Measurements from ENCODE around the gene NRAP. TPM values are rescaled to one million over a fixed set of nuclear protein-coding genes. Genes with fewer than 3 reads are reported as not detected.

Gene NRAP
- polyA plus RNA-seq, 1 of the 3 experiments (the other 2 are of a cell fraction) = not detected

DNA sequence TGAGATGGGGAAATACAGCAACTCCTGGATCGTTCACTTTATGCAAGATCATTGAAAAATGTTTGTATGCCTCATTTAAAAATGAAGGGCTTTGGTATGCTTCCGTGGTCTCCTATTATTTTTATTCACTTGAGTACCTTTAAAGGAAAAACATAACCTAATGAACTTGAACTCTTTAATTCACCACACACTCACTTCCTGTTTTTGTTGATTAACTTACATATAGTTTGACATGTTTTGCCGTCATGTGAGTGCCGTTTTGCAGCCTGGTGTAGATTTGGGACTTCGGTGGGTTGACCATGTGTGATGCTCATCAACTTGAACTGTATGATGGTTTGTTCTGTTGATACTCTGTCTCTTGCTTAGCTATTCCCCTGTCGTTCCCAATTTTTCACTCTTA is 44.8 kb upstream of the NRAP start:
- no peak overlapping the region for H3K9ac ChIP-seq
- H3K9me3 ChIP-seq = no peaks in the 10 kb centered on the region
- no peak overlapping the region for H2AFZ ChIP-seq (ENCODE audit: low read depth)
- peak overlapping the region in 1 of 2 experiments; percentile 47; a peak in 2 of 4 replicates for H3K27ac ChIP-seq (ENCODE audit: low read depth in 2 of 2, low read length in 1 of 2)
- no peaks in the 10 kb centered on the region; the same call in 1 of the 2 replicates for H3K79me2 ChIP-seq (ENCODE audit: insufficient read depth)
- H4K20me1 ChIP-seq (ENCODE audit: insufficient read depth) = 0 out of 2 replicates have a peak, but pooled peaks cover 4% of the 10 kb centered on the region
- peak overlapping the region; percentile 27; the same call in 1 of the 2 replicates for H3K4me2 ChIP-seq
- TF ChIP-seq, protein P1, sequence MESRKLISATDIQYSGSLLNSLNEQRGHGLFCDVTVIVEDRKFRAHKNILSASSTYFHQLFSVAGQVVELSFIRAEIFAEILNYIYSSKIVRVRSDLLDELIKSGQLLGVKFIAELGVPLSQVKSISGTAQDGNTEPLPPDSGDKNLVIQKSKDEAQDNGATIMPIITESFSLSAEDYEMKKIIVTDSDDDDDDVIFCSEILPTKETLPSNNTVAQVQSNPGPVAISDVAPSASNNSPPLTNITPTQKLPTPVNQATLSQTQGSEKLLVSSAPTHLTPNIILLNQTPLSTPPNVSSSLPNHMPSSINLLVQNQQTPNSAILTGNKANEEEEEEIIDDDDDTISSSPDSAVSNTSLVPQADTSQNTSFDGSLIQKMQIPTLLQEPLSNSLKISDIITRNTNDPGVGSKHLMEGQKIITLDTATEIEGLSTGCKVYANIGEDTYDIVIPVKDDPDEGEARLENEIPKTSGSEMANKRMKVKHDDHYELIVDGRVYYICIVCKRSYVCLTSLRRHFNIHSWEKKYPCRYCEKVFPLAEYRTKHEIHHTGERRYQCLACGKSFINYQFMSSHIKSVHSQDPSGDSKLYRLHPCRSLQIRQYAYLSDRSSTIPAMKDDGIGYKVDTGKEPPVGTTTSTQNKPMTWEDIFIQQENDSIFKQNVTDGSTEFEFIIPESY (IDR thresholded peaks at IDR 0.05; ENCODE audit: borderline replicate concordance, low read depth) = no peak
- TF ChIP-seq GABPA (IDR thresholded peaks at IDR 0.05; ENCODE audit: low read depth) = no peak
- TF ChIP-seq RFX5 (IDR thresholded peaks at IDR 0.05; ENCODE audit: low read length) = no peak
- TF ChIP-seq TAF1 (IDR thresholded peaks at IDR 0.05; ENCODE audit: borderline replicate concordance, low read depth, low read length) = no peak
- TF ChIP-seq, protein P2, sequence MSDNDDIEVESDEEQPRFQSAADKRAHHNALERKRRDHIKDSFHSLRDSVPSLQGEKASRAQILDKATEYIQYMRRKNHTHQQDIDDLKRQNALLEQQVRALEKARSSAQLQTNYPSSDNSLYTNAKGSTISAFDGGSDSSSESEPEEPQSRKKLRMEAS (IDR thresholded peaks at IDR 0.05; ENCODE audit: low read depth) = no peak
- TF ChIP-seq NRF1 (IDR thresholded peaks at IDR 0.05; ENCODE audit: low read depth, low read length) = no peak
- no peak for TF ChIP-seq EZH2phosphoT487 (IDR thresholded peaks at IDR 0.05; ENCODE audit: borderline replicate concordance, low read depth)
- POLR2A ChIA-PET = no interaction called here
- 95% methylated on average over 6 of the region's 6 CpGs for WGBS (ENCODE audit: low lambda C conversion rate)
- DNase-seq = no peak
- H3K36me3 ChIP-seq (replicated peaks in 1 of 2; ENCODE audit: control insufficient read depth in 1 of 2, insufficient read depth in 2 of 2, low read length in 1 of 2) = no peaks in the 10 kb centered on the region
- H3K9me2 ChIP-seq = no peaks in the 10 kb centered on the region
- H3K27me3 ChIP-seq (ENCODE audit: insufficient read depth) = no peaks in the 10 kb centered on the region
- no peak overlapping the region for H3K4me3 ChIP-seq (ENCODE audit: low read depth in 2 of 2, low read length in 1 of 2)
- H3K4me1 ChIP-seq (ENCODE audit: control insufficient read depth in 1 of 2, insufficient read depth in 2 of 2, low read depth in 1 of 2, low read length in 1 of 2) = peaks cover 6 to 39% of the 10 kb centered on the region in 2 experiments; a peak in 3 of 4 replicates
- no peaks in the 10 kb centered on the region for H3F3A ChIP-seq (replicated peaks; ENCODE audit: insufficient read depth)
- CTCF ChIA-PET = no interaction called here

DNA sequence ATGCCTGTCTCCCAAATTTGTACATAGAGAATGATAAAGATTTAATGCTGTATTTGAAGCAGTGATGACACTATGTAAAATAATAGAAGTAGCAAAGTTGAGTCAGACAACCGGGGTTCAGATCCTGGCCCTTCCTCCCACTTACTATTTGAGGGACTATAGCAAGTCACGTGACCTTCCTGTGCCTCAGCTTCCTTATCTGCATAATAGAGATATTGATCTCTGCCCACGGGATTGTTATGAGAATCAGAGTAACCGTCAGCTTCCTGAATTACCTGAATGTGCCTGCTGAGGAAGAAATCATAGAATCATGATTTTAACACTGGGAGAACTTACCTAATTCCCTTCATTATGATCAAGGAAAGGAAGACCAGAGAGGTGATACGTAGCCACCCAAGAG is 42.8 kb upstream of the NRAP start:
- no peaks in the 10 kb centered on the region for H3K27me3 ChIP-seq (ENCODE audit: insufficient read depth)
- POLR2A ChIA-PET = no interaction called here
- H3K4me2 ChIP-seq = no peak overlapping the region
- H2AFZ ChIP-seq (ENCODE audit: low read depth) = no peak overlapping the region
- 0 out of 2 replicates have a peak, but pooled peaks cover 4% of the 10 kb centered on the region for H4K20me1 ChIP-seq (ENCODE audit: insufficient read depth)
- H3K4me3 ChIP-seq (ENCODE audit: low read depth in 2 of 2, low read length in 1 of 2) = no peak overlapping the region
- H3F3A ChIP-seq (replicated peaks; ENCODE audit: insufficient read depth) = no peaks in the 10 kb centered on the region
- no peaks in the 10 kb centered on the region for H3K36me3 ChIP-seq (replicated peaks in 1 of 2; ENCODE audit: control insufficient read depth in 1 of 2, insufficient read depth in 2 of 2, low read length in 1 of 2)
- H3K9me3 ChIP-seq = no peaks in the 10 kb centered on the region
- DNase-seq = no peak
- no peak overlapping the region for H3K9ac ChIP-seq
- H3K9me2 ChIP-seq = no peaks in the 10 kb centered on the region
- H3K79me2 ChIP-seq (ENCODE audit: insufficient read depth) = no peaks in the 10 kb centered on the region; the same call in 1 of the 2 replicates
- 89% methylated on average over 5 of the region's 5 CpGs for WGBS (ENCODE audit: low lambda C conversion rate)
- H3K4me1 ChIP-seq (ENCODE audit: control insufficient read depth in 1 of 2, insufficient read depth in 2 of 2, low read depth in 1 of 2, low read length in 1 of 2) = peaks cover 6 to 38% of the 10 kb centered on the region in 2 experiments; a peak in 3 of 4 replicates
- H3K27ac ChIP-seq (ENCODE audit: low read depth in 2 of 2, low read length in 1 of 2) = no peak overlapping the region
- no peak for TF ChIP-seq JUND (IDR thresholded peaks at IDR 0.05)
- no peak for TF ChIP-seq RXRA (IDR thresholded peaks at IDR 0.05; ENCODE audit: borderline replicate concordance, low read depth)
- no peak for TF ChIP-seq TAF1 (IDR thresholded peaks at IDR 0.05; ENCODE audit: borderline replicate concordance, low read depth, low read length)
- TF ChIP-seq GABPA (IDR thresholded peaks at IDR 0.05; ENCODE audit: low read depth) = no peak
- TF ChIP-seq, protein P2 (IDR thresholded peaks at IDR 0.05; ENCODE audit: low read depth) = no peak
- TF ChIP-seq, protein P3, sequence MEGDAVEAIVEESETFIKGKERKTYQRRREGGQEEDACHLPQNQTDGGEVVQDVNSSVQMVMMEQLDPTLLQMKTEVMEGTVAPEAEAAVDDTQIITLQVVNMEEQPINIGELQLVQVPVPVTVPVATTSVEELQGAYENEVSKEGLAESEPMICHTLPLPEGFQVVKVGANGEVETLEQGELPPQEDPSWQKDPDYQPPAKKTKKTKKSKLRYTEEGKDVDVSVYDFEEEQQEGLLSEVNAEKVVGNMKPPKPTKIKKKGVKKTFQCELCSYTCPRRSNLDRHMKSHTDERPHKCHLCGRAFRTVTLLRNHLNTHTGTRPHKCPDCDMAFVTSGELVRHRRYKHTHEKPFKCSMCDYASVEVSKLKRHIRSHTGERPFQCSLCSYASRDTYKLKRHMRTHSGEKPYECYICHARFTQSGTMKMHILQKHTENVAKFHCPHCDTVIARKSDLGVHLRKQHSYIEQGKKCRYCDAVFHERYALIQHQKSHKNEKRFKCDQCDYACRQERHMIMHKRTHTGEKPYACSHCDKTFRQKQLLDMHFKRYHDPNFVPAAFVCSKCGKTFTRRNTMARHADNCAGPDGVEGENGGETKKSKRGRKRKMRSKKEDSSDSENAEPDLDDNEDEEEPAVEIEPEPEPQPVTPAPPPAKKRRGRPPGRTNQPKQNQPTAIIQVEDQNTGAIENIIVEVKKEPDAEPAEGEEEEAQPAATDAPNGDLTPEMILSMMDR (IDR thresholded peaks at IDR 0.05) = no peak
- TF ChIP-seq TEAD4 (IDR thresholded peaks at IDR 0.05; ENCODE audit: borderline replicate concordance, insufficient read depth) = no peak
- TF ChIP-seq NRF1 (IDR thresholded peaks at IDR 0.05; ENCODE audit: low read depth, low read length) = no peak
- TF ChIP-seq, protein P4, sequence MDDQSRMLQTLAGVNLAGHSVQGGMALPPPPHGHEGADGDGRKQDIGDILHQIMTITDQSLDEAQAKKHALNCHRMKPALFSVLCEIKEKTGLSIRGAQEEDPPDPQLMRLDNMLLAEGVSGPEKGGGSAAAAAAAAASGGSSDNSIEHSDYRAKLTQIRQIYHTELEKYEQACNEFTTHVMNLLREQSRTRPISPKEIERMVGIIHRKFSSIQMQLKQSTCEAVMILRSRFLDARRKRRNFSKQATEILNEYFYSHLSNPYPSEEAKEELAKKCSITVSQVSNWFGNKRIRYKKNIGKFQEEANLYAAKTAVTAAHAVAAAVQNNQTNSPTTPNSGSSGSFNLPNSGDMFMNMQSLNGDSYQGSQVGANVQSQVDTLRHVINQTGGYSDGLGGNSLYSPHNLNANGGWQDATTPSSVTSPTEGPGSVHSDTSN (IDR thresholded peaks at IDR 0.05) = no peak
- no peak for TF ChIP-seq FOSL2 (IDR thresholded peaks at IDR 0.05; ENCODE audit: borderline replicate concordance, low read depth)
- no peak for TF ChIP-seq FOXM1 (IDR thresholded peaks at IDR 0.05; ENCODE audit: low read depth)
- no peak for TF ChIP-seq RCOR1 (IDR thresholded peaks at IDR 0.05; ENCODE audit: low read length)
- no peak for TF ChIP-seq EZH2phosphoT487 (IDR thresholded peaks at IDR 0.05; ENCODE audit: borderline replicate concordance, low read depth)
- TF ChIP-seq, protein P5, sequence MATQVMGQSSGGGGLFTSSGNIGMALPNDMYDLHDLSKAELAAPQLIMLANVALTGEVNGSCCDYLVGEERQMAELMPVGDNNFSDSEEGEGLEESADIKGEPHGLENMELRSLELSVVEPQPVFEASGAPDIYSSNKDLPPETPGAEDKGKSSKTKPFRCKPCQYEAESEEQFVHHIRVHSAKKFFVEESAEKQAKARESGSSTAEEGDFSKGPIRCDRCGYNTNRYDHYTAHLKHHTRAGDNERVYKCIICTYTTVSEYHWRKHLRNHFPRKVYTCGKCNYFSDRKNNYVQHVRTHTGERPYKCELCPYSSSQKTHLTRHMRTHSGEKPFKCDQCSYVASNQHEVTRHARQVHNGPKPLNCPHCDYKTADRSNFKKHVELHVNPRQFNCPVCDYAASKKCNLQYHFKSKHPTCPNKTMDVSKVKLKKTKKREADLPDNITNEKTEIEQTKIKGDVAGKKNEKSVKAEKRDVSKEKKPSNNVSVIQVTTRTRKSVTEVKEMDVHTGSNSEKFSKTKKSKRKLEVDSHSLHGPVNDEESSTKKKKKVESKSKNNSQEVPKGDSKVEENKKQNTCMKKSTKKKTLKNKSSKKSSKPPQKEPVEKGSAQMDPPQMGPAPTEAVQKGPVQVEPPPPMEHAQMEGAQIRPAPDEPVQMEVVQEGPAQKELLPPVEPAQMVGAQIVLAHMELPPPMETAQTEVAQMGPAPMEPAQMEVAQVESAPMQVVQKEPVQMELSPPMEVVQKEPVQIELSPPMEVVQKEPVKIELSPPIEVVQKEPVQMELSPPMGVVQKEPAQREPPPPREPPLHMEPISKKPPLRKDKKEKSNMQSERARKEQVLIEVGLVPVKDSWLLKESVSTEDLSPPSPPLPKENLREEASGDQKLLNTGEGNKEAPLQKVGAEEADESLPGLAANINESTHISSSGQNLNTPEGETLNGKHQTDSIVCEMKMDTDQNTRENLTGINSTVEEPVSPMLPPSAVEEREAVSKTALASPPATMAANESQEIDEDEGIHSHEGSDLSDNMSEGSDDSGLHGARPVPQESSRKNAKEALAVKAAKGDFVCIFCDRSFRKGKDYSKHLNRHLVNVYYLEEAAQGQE (IDR thresholded peaks at IDR 0.05; ENCODE audit: low read depth, low read length) = no peak
- TF ChIP-seq MXI1 (IDR thresholded peaks at IDR 0.05; ENCODE audit: low read depth, low read length) = no peak
- CTCF ChIA-PET = interaction anchor here (2.4 to 2.5 kb wide), 3 partner anchors 27 to 395 kb away, joined by 8 to 36 read pairs (median 10); partner anchors contain the start of gene CASP7
